DND-41 (cell line): ENCODE measurements around the gene BRINP2.

Experiments
- ATAC-seq: fragments of 200-7000 bp; cut with Tn5 transposase; 3 replicates; pipeline ENCODE4 v1.9.1; 2021; ENCODE audit warnings: low read depth; ENCODE audit not compliant: insufficient read depth
- DNase-seq: peaks from one replicate; pipeline ENCODE4 v3.0.0-alpha.2; 2020
- H2AFZ ChIP-seq: 2 replicates; pipeline ENCODE4 v1.6.0; 2012; ENCODE audit warnings: low read depth, low read length
- H3K27ac ChIP-seq: 2 replicates; pipeline ENCODE4 v1.5.1; 2012; ENCODE audit warnings: low read length, inconsistent platforms
- H3K27me3 ChIP-seq: fragments of 200-600 bp; sonication (generic); 2 replicates; pipeline ENCODE4 v1.6.0; 2012; ENCODE audit warnings: low read length, mild to moderate bottlenecking, inconsistent platforms; ENCODE audit not compliant: insufficient read depth, poor library complexity
- H3K36me3 ChIP-seq: 2 replicates; pipeline ENCODE4 v1.5.1; 2012; ENCODE audit warnings: low read length, inconsistent platforms; ENCODE audit not compliant: insufficient read depth
- H3K4me1 ChIP-seq: 2 replicates; pipeline ENCODE4 v1.5.1; 2012; ENCODE audit warnings: mild to moderate bottlenecking, low read length; ENCODE audit not compliant: insufficient read depth
- H3K4me2 ChIP-seq: 2 replicates; pipeline ENCODE4 v1.6.0; 2012; ENCODE audit warnings: mild to moderate bottlenecking, moderate library complexity, low read length, inconsistent platforms; ENCODE audit not compliant: insufficient read depth
- H3K4me3 ChIP-seq, 2 experiments: fragments of 200-600 bp in 1 of 2; shearing (Covaris generic) in 1 of 2; 2 replicates each; pipeline ENCODE4 v1.5.1; 2012 to 2016; ENCODE audit warnings: inconsistent platforms in 2 of 2, low read length in 2 of 2, mild to moderate bottlenecking in 2 of 2, low read depth in 1 of 2, moderate library complexity in 1 of 2
- H3K79me2 ChIP-seq: 2 replicates; pipeline ENCODE4 v1.6.0; 2012; ENCODE audit warnings: low read length, inconsistent platforms; ENCODE audit not compliant: insufficient read depth
- H3K9ac ChIP-seq: 2 replicates; pipeline ENCODE4 v1.6.0; 2012; ENCODE audit warnings: low read depth, mild to moderate bottlenecking, inconsistent platforms, low read length, moderate library complexity
- H3K9me3 ChIP-seq: 2 replicates; pipeline ENCODE4 v1.5.1; 2012; ENCODE audit warnings: low read length, moderate library complexity, mild to moderate bottlenecking, inconsistent platforms; ENCODE audit not compliant: insufficient read depth, severe bottlenecking
- H4K20me1 ChIP-seq: 2 replicates; pipeline ENCODE4 v1.6.0; 2012; ENCODE audit warnings: low read length; ENCODE audit not compliant: insufficient read depth
- EZH2 ChIP-seq: IDR thresholded peaks from 3 replicates; pipeline ENCODE4 v1.6.1; 2012; ENCODE audit warnings: borderline replicate concordance, low read depth, mild to moderate bottlenecking, moderate library complexity, low read length, inconsistent platforms; ENCODE audit not compliant: severe bottlenecking
- TF ChIP-seq, protein P1 (sequence below): IDR thresholded peaks from 2 replicates; pipeline ENCODE4 v1.5.1; 2012; ENCODE audit warnings: borderline replicate concordance, low read length, moderate library complexity, mild to moderate bottlenecking; ENCODE audit not compliant: poor library complexity, severe bottlenecking; ENCODE audit errors: extremely low read depth

Gene BRINP2, protein sequence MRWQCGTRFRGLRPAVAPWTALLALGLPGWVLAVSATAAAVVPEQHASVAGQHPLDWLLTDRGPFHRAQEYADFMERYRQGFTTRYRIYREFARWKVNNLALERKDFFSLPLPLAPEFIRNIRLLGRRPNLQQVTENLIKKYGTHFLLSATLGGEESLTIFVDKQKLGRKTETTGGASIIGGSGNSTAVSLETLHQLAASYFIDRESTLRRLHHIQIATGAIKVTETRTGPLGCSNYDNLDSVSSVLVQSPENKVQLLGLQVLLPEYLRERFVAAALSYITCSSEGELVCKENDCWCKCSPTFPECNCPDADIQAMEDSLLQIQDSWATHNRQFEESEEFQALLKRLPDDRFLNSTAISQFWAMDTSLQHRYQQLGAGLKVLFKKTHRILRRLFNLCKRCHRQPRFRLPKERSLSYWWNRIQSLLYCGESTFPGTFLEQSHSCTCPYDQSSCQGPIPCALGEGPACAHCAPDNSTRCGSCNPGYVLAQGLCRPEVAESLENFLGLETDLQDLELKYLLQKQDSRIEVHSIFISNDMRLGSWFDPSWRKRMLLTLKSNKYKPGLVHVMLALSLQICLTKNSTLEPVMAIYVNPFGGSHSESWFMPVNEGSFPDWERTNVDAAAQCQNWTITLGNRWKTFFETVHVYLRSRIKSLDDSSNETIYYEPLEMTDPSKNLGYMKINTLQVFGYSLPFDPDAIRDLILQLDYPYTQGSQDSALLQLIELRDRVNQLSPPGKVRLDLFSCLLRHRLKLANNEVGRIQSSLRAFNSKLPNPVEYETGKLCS

GRCh38 chr1:177170756-177171535 is at the start of gene BRINP2:
Gene BRINP2 (plus strand): TSS chr1:177170958. CDS start chr1:177229877, 58,919 bp downstream.
- H4K20me1 ChIP-seq: no peaks in the 10 kb centered on the region
- H3K27ac ChIP-seq: no peak within 1 kb of the TSS
- no peaks in the 10 kb centered on the region for H3K27me3 ChIP-seq
- no peak for DNase-seq
- H2AFZ ChIP-seq: no peak within 1 kb of the TSS
- H3K4me1 ChIP-seq: no peaks in the 10 kb centered on the region
- no peaks in the 10 kb centered on the region for H3K79me2 ChIP-seq
- H3K4me2 ChIP-seq: no peak within 1 kb of the TSS
- no peak for TF ChIP-seq EZH2
- TF ChIP-seq, protein P1, sequence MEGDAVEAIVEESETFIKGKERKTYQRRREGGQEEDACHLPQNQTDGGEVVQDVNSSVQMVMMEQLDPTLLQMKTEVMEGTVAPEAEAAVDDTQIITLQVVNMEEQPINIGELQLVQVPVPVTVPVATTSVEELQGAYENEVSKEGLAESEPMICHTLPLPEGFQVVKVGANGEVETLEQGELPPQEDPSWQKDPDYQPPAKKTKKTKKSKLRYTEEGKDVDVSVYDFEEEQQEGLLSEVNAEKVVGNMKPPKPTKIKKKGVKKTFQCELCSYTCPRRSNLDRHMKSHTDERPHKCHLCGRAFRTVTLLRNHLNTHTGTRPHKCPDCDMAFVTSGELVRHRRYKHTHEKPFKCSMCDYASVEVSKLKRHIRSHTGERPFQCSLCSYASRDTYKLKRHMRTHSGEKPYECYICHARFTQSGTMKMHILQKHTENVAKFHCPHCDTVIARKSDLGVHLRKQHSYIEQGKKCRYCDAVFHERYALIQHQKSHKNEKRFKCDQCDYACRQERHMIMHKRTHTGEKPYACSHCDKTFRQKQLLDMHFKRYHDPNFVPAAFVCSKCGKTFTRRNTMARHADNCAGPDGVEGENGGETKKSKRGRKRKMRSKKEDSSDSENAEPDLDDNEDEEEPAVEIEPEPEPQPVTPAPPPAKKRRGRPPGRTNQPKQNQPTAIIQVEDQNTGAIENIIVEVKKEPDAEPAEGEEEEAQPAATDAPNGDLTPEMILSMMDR: no peak
- no peaks in the 10 kb centered on the region for H3K36me3 ChIP-seq
- H3K9ac ChIP-seq: no peak within 1 kb of the TSS
- no peak for ATAC-seq
- H3K9me3 ChIP-seq: no peaks in the 10 kb centered on the region
- no peak within 1 kb of the TSS for H3K4me3 ChIP-seq

DNA sequence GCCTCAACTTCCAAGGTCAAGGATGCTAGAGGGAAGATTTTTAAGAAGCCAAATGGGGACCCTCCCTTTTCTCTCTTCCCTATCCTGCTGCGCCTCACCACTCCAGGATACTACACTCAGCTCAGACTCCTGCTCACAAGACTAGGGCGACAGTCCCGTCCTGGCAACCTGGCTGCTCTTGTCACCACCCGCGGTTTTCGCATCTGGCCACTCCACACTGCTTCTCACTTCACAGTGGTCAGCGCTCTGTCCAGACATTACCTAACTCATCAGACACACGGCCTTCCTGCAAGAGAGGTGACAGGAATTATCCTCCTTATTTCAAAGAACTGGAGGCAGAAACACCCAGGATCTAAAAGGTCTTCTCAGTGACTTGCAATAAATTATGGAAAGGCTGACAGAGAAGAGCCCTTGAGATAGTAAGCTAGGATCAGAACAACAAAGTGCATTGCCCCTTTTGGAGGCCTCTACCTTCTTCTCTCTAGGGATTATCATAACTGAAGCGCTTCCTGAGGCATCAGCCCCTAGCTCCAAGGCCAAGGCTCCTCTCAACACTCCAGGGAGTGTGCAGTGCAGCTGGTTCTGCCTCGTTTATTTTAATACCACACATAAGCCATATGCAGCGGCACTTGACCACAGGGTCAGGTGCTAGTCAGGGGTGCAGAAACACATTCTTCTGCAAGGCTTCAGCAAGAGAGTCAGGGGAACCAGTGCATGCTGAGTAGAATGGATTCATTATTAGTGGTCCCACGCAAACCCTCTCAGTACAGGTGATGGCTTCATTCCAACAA is 48.1 kb upstream of the BRINP2 start:
- no peaks in the 10 kb centered on the region for H3K9me3 ChIP-seq
- no peaks in the 10 kb centered on the region for H3K27me3 ChIP-seq
- TF ChIP-seq, protein P1: no peak
- TF ChIP-seq EZH2: no peak
- no peak overlapping the region for H3K4me2 ChIP-seq
- ATAC-seq: no peak; the same call in 2 of the 3 replicates
- H3K9ac ChIP-seq: no peak overlapping the region
- H3K27ac ChIP-seq: no peak overlapping the region
- H3K36me3 ChIP-seq: no peaks in the 10 kb centered on the region
- H4K20me1 ChIP-seq: no peaks in the 10 kb centered on the region
- no peak overlapping the region for H2AFZ ChIP-seq
- no peak for DNase-seq
- no peaks in the 10 kb centered on the region for H3K79me2 ChIP-seq
- H3K4me3 ChIP-seq: no peak overlapping the region
- H3K4me1 ChIP-seq: 0 out of 2 replicates have a peak, but pooled peaks cover 2% of the 10 kb centered on the region

DNA sequence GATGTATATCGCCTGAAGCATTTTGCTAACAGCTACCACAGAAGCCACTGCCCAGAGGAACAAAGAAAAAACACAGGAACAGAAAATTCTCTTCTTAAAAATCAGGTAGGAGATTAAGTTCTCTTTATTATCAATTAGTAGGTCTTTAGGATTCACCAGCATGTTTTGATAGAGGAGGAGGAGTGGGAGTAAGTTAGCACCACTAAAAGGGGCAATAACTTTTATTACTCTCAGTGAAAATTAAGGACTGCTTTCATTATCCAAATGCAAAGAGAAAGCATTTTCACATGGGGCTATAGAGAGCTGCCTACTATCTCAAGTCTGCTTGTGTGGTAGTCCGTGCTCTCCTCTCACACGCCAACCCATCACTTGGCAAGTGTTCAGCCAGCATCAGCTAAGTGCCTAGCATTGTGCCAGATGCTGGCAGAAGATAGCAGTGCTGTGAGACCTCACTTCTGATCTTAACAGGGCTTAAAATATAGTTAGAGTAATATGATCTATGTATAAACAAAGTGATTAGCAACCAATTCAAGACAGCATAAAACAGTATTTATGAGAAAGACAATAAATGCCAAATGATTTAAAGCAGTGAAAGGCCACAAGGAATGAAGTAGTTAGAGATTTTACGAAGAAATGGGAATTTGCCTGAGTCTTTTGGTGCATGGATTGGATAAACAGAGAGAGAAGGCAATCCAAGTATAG is 46.0 kb upstream of the BRINP2 start:
- Histone ChIP-seq H3K9ac (no peak overlapping the region), H3K9me3 (no peaks in the 10 kb centered on the region), H3K79me2 (no peaks in the 10 kb centered on the region), H2AFZ (no peak overlapping the region), H3K4me3 (no peak overlapping the region), H3K4me1 (0 out of 2 replicates have a peak, but pooled peaks cover 2% of the 10 kb centered on the region), H4K20me1 (no peaks in the 10 kb centered on the region), H3K27ac (no peak overlapping the region), H3K4me2 (no peak overlapping the region), H3K27me3 (no peaks in the 10 kb centered on the region), H3K36me3 (no peaks in the 10 kb centered on the region)
- DNase-seq (no peak), ATAC-seq (no peak)
- TF ChIP-seq, protein P1: no peak
- no peak for TF ChIP-seq EZH2
